Neural progenitor cell (in vitro differentiated cells): ENCODE results near the gene NR3C2.

ENCODE experiments used
- CTCF ChIP-seq: fragments of 200-600 bp; sonication (generic); IDR thresholded peaks from 2 replicates; pipeline ENCODE4 v1.5.1; 2017; ENCODE audit warnings: antibody characterized with exemption, mild to moderate bottlenecking
- EZH2 ChIP-seq: fragments of 200-600 bp; sonication (generic); IDR thresholded peaks from 2 replicates; pipeline ENCODE4 v1.6.1; 2017; ENCODE audit warnings: antibody characterized with exemption, mild to moderate bottlenecking, moderate library complexity
- EZH2phosphoT487 ChIP-seq: fragments of 200-600 bp; sonication (generic); IDR thresholded peaks from 2 replicates; pipeline ENCODE4 v1.6.1; 2017; ENCODE audit warnings: antibody characterized with exemption

GRCh38 chr4:148073349-148073748 is 368.9 kb downstream of the NR3C2 start:
- TF ChIP-seq CTCF (no peak), EZH2phosphoT487 (no peak), EZH2 (no peak)
